HepG2 (cell line): ENCODE measurements around the gene LILRB3. TPM values are rescaled to one million over a fixed set of nuclear protein-coding genes. Genes with fewer than 3 reads are reported as not detected.

Source experiments
- ATAC-seq: fragments of 200-7000 bp; cut with Tn5 transposase; 3 replicates; pipeline ENCODE4 v1.9.1; 2020; ENCODE audit warnings: mild to moderate bottlenecking, moderate library complexity
- BruUV-seq: library from RNA; stranded (reverse); fragments of 400-500 nt; replicated peaks from 2 replicates; lab custom pipeline; 2021; lab: Mats Ljungman, UMichigan
- CTCF ChIA-PET: fragments of 300-600 bp; formaldehyde crosslinking; extraction: SDS; loops from one replicate; lab custom pipeline; 2021; ENCODE audit warnings: low total read pairs, inconsistent platforms, low intra/inter-chr PET ratio; lab: Yijun Ruan, JAX
- POLR2A ChIA-PET: fragments of 350-600 bp; sonication (Branson Sonifier 250); formaldehyde crosslinking; loops from one replicate; lab custom pipeline; 2020; ENCODE audit warnings: antibody characterized with exemption, inconsistent platforms; lab: Yijun Ruan, JAX
- DNase-seq: peaks from one replicate; pipeline ENCODE4 v3.0.0-alpha.2; 2015; ENCODE audit warnings: low spot score
- FAIRE-seq: peaks from 3 replicates; lab custom pipeline; 2011; peaks lifted over from hg19 to GRCh38; lab: Jason Lieb, UNC
- H2AFZ ChIP-seq: one replicate; pipeline ENCODE4 v1.6.1; 2011; ENCODE audit warnings: low read length, inconsistent platforms
- H3K27ac ChIP-seq: fragments of 300-600 bp; 3 replicates; pipeline ENCODE4 v1.8.0; 2011; ENCODE audit warnings: mixed run types, mild to moderate bottlenecking, mixed read lengths, low read length, inconsistent platforms; ENCODE audit not compliant: insufficient read depth; ENCODE audit errors: extremely low read length
- H3K27me3 ChIP-seq, 2 experiments: fragments of 200-600 bp in 1 of 2; 2 replicates in 1 of 2; 3 replicates in 1 of 2; pipeline versions ENCODE4 v1.6.0 to v1.8.0; 2011; ENCODE audit warnings: low read length in 2 of 2, mild to moderate bottlenecking in 2 of 2, moderate library complexity in 2 of 2, inconsistent platforms in 1 of 2; ENCODE audit not compliant: insufficient read depth in 2 of 2, control insufficient read depth in 1 of 2
- H3K36me3 ChIP-seq, 2 experiments: fragments of 200-600 bp in 1 of 2; replicated peaks in 1 of 2; 2 replicates in 1 of 2; 3 replicates in 1 of 2; pipeline versions ENCODE4 v1.5.1 to v1.8.0; 2011; ENCODE audit warnings: low read length in 2 of 2, inconsistent platforms in 1 of 2; ENCODE audit not compliant: insufficient read depth in 2 of 2, control insufficient read depth in 1 of 2
- H3K4me1 ChIP-seq: 2 replicates; pipeline ENCODE4 v1.5.1; 2012; ENCODE audit warnings: low read length, inconsistent platforms; ENCODE audit not compliant: insufficient read depth
- H3K4me2 ChIP-seq: 2 replicates; pipeline ENCODE4 v1.6.0; 2011; ENCODE audit warnings: low read depth, low read length, inconsistent platforms
- H3K4me3 ChIP-seq, 3 experiments: fragments of 200-600 bp in 1 of 3; sonication (generic), shearing (Covaris generic) in 1 of 3; replicated peaks in 1 of 3; 2 replicates each; pipeline ENCODE4 v1.5.1; 2011 to 2016; ENCODE audit warnings: low read length in 3 of 3, inconsistent platforms in 2 of 3, low read depth in 2 of 3, mild to moderate bottlenecking in 2 of 3, control low read depth in 1 of 3, mixed read lengths in 1 of 3; ENCODE audit not compliant: insufficient read depth in 1 of 3
- H3K79me2 ChIP-seq: one replicate; pipeline ENCODE4 v1.6.1; 2011; ENCODE audit warnings: low read length, inconsistent platforms; ENCODE audit not compliant: insufficient read depth
- H3K9ac ChIP-seq: 2 replicates; pipeline ENCODE4 v1.6.0; 2011; ENCODE audit warnings: mild to moderate bottlenecking, low read depth, low read length, inconsistent platforms; ENCODE audit not compliant: insufficient read depth
- H3K9me3 ChIP-seq: 2 replicates; pipeline ENCODE4 v1.5.1; 2012; ENCODE audit warnings: mild to moderate bottlenecking, low read length
- H4K20me1 ChIP-seq: 2 replicates; pipeline ENCODE4 v1.6.0; 2011; ENCODE audit warnings: inconsistent platforms, mild to moderate bottlenecking, low read length, moderate library complexity; ENCODE audit not compliant: insufficient read depth
- AGO2 ChIP-seq: fragments of 200-400 bp; formaldehyde crosslinking; optimal IDR thresholded peaks from 2 replicates; pipeline ENCODE3; 2017; ENCODE audit warnings: mild to moderate bottlenecking, low read depth, low read length, moderate library complexity
- ATF3 ChIP-seq: sonication (generic); formaldehyde crosslinking; IDR thresholded peaks from 2 replicates; pipeline ENCODE4 v1.4.0; 2020; ENCODE audit warnings: missing genetic modification reagents
- CREM ChIP-seq, 2 experiments: sonication (generic) in 1 of 2; formaldehyde crosslinking in 1 of 2; IDR thresholded peaks; 2 replicates each; pipeline versions ENCODE4 v1.4.0 to v1.6.1; 2016 to 2020; ENCODE audit warnings: antibody characterized with exemption in 1 of 2, mild to moderate bottlenecking in 1 of 2, missing genetic modification reagents in 1 of 2
- HCFC1 ChIP-seq: fragments of 150-350 bp; IDR thresholded peaks from 2 replicates; pipeline ENCODE4 v1.6.1; 2014; ENCODE audit warnings: low read depth, low read length
- HNRNPK ChIP-seq: fragments of 200-400 bp; formaldehyde crosslinking; IDR thresholded peaks from 2 replicates; pipeline ENCODE4 v1.6.1; 2018; ENCODE audit warnings: low read length, low read depth, moderate library complexity, mild to moderate bottlenecking; ENCODE audit not compliant: poor library complexity, severe bottlenecking
- SOX13 ChIP-seq, 3 experiments: fragments of 450-650 bp in 1 of 3; sonication (generic) in 1 of 3; formaldehyde crosslinking in 1 of 3; IDR thresholded peaks in 2 of 3; conservative IDR thresholded peaks in 1 of 3; 2 replicates each; pipeline versions ENCODE4 v1.5.0 to v1.6.1; 2016 to 2020; ENCODE audit warnings: antibody characterized with exemption in 1 of 3, mild to moderate bottlenecking in 1 of 3, missing compliant biosample characterization in 1 of 3, missing genetic modification reagents in 1 of 3, moderate library complexity in 1 of 3
- THAP11 ChIP-seq: IDR thresholded peaks from 2 replicates; pipeline ENCODE4 v1.6.1; 2016; ENCODE audit warnings: missing biosample characterization, missing genetic modification reagents
- YY1 ChIP-seq: IDR thresholded peaks from 2 replicates; pipeline ENCODE4 v1.6.1; 2011; ENCODE audit warnings: low read length, low read depth, moderate library complexity, mild to moderate bottlenecking; ENCODE audit not compliant: insufficient read depth, insufficient replicate concordance
- ZBTB43 ChIP-seq: sonication (generic); formaldehyde crosslinking; conservative IDR thresholded peaks from 2 replicates; pipeline ENCODE4 v1.4.0; 2020; ENCODE audit warnings: missing genetic modification reagents
- ZNF143 ChIP-seq: sonication (generic); formaldehyde crosslinking; IDR thresholded peaks from 2 replicates; pipeline ENCODE4 v1.4.0; 2020; ENCODE audit warnings: missing genetic modification reagents
- ZNF513 ChIP-seq: sonication (generic); formaldehyde crosslinking; conservative IDR thresholded peaks from 2 replicates; pipeline ENCODE4 v1.5.0; 2020; ENCODE audit warnings: missing genetic modification reagents
- ZSCAN12 ChIP-seq: sonication (generic); formaldehyde crosslinking; IDR thresholded peaks from 2 replicates; pipeline ENCODE4 v1.9.0; 2021; ENCODE audit warnings: mild to moderate bottlenecking, missing genetic modification reagents
- WGBS: methylation state at CpG from one replicate; pipeline ENCODE4 v1.1.6; 2017; ENCODE audit warnings: low lambda C conversion rate; 5-methylcytosine and 5-hydroxymethylcytosine counted together
- in situ Hi-C: cut with HindIII; loops from 2 replicates; pipeline ENCODE4 v1.10.0; 2017; ENCODE audit warnings: low pct_unique_long_range_greater_than_20kb; ENCODE audit not compliant: extremely low pct_ligation_motif_present
- intact Hi-C: fragments of 100-400 bp; cut with micrococcal nuclease; formaldehyde crosslinking; loops from one replicate; pipeline ENCODE4 v1.10.0; 2022; ENCODE audit not compliant: unreplicated experiment
- polyA plus RNA-seq, 8 experiments: library from polyadenylated mRNA; depleted of rRNA in 3 of 8; stranded (reverse) in 7 of 8; unstranded in 1 of 8; fragments of >200 nt; fragmentation: Illumina TruSeq in 4 of 8; extraction: Trizol in 4 of 8; gene quantifications; 2 replicates each; pipeline versions ENCODE4 v1.2.1 to v1.2.3, GENCODE V29; 2011 to 2016; ENCODE audit warnings: low read depth in 4 of 8, missing spikeins in 1 of 8, mixed read lengths in 1 of 8; ENCODE audit not compliant: insufficient read depth in 1 of 8
- total RNA-seq, 5 experiments: library from RNA; depleted of rRNA; stranded (reverse); fragments of >200 nt; fragmentation: Illumina TruSeq; extraction: Trizol; gene quantifications; 2 replicates each; pipeline ENCODE4 v1.2.3, GENCODE V29; 2016; ENCODE audit warnings: low read depth in 1 of 5
- TF ChIP-seq, protein P1 (sequence below): sonication (generic); formaldehyde crosslinking; IDR thresholded peaks from 2 replicates; pipeline ENCODE4 v1.4.0; 2020; ENCODE audit warnings: missing genetic modification reagents

Gene LILRB3
- total and polyA plus RNA-seq, 2 of the 13 experiments (the other 11 are each of a cell fraction or from before 2014, with no cell fraction given), result 0.22 TPM; not detected in 1

- TF ChIP-seq, protein P1, sequence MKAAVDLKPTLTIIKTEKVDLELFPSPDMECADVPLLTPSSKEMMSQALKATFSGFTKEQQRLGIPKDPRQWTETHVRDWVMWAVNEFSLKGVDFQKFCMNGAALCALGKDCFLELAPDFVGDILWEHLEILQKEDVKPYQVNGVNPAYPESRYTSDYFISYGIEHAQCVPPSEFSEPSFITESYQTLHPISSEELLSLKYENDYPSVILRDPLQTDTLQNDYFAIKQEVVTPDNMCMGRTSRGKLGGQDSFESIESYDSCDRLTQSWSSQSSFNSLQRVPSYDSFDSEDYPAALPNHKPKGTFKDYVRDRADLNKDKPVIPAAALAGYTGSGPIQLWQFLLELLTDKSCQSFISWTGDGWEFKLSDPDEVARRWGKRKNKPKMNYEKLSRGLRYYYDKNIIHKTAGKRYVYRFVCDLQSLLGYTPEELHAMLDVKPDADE, result no peak
- TF ChIP-seq SOX13 (IDR thresholded peaks at IDR 0.05), result no peak
- no peak for TF ChIP-seq SOX13 (CRISPR knock-in tag; conservative IDR thresholded peaks at IDR 0.05 in 1 of 2, IDR thresholded peaks at IDR 0.05 in 1 of 2)
Measured at GRCh38 chr19:54179262-54179852, 43.5 kb downstream of the LILRB3 start (continued).

DNA sequence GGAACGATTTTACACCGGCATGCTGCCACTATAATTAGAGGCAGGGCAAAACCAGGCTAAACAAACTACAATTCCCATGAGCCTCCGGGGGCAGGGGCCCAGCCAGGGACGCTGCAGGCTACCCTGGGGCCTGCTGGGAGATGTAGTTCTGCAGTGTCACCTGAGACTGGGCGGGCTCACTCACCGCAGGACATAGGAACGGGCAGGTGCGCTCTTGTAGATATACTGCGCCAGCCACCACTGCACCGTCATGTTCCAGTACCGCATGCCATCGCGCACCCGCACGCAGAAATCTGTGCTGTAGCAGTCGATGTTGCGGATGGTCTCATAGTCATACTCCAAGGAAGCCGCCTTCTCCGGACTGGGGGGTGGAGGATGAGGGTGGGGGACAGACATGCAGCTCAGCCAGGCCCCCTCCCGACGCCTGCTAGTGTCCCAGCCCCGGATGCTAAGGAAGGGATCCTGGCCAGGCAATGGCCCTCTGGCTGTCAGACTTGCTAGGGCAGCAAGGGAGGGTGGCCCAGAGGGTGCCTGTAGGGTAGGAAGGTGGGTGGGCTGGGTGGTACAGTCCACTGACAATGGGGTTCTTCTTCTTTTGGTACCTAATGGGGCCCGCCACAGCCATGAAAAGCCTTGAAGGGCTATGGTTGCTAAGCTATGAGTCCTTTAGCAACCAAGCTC lies 44.1 kb downstream of the LILRB3 start:
- Histone ChIP-seq H3K27me3 (no peaks in the 10 kb centered on the region), H3K4me1 (no peaks in the 10 kb centered on the region), H3K79me2 (no peaks in the 10 kb centered on the region), H3K9me3 (no peaks in the 10 kb centered on the region), H3K9ac (no peak overlapping the region), H3K27ac (no peak overlapping the region), H3K4me2 (no peak overlapping the region), H2AFZ (no peak overlapping the region), H3K4me3 (no peak overlapping the region), H3K36me3 (peaks cover 1 to 11% of the 10 kb centered on the region in 2 experiments; a peak in 3 of 5 replicates), H4K20me1 (peaks cover 5% of the 10 kb centered on the region; the same call in 1 of the 2 replicates)
- DNase-seq (no peak), ATAC-seq (peak; percentile 57), FAIRE-seq (no peak)
- no TSS peak for BruUV-seq
- POLR2A ChIA-PET, result no interaction called here
- in situ Hi-C loops, result no loop called here
- WGBS, result 85% methylated on average over 5 of the region's 23 CpGs
- intact Hi-C loops, result no loop called here
- CTCF ChIA-PET, result no interaction called here
- TF ChIP-seq ZBTB43 (CRISPR knock-in tag), result no peak
- no peak for TF ChIP-seq ATF3
- TF ChIP-seq ZNF143, result peak; percentile 97
- TF ChIP-seq HNRNPK, result no peak
- peak; percentile 76 for TF ChIP-seq AGO2
- peak; percentile 59; the same call in 1 of the 2 replicates for TF ChIP-seq CREM (IDR thresholded peaks at IDR 0.05)
- no peak for TF ChIP-seq CREM (CRISPR knock-in tag; IDR thresholded peaks at IDR 0.05)
- no peak for TF ChIP-seq ZSCAN12 (CRISPR knock-in tag)
- TF ChIP-seq ZNF513 (CRISPR knock-in tag), result no peak
- TF ChIP-seq HCFC1, result peak; percentile 85
- peak; percentile 98 for TF ChIP-seq THAP11 (CRISPR knock-in tag)
- TF ChIP-seq YY1, result no peak
